HG03139 (cell line): ENCODE results near the gene IFNW1.
A peak's percentile ranks its signal among the peaks of the same experiment; 100 is the strongest.

Experiments
- ATAC-seq: cut with Tn5 transposase; IDR thresholded peaks from one replicate; pipeline ENCODE4 v1.9.1; 2021; ENCODE audit not compliant: unreplicated experiment

The IFNW1 gene

GRCh38 chr9:21110708-21111576 lies 30.7 kb downstream of the IFNW1 start:
- peak; percentile 82 for ATAC-seq

- no peak for ATAC-seq
These were observed 36.8 kb downstream of the IFNW1 start for GRCh38 chr9:21104787-21105186.

GRCh38 chr9:21102305-21102704 lies 39.3 kb downstream of the IFNW1 start:
- no peak for ATAC-seq

- no peak for ATAC-seq
These were observed 43.8 kb downstream of the IFNW1 start for GRCh38 chr9:21097817-21098216.

- ATAC-seq: no peak
These were observed 44.8 kb downstream of the IFNW1 start for GRCh38 chr9:21096901-21097255.

GRCh38 chr9:21096172-21096900 lies 45.3 kb downstream of the IFNW1 start:
- ATAC-seq: peak; percentile 66

GRCh38 chr9:21095561-21095960 lies 46.1 kb downstream of the IFNW1 start:
- ATAC-seq: no peak
